Endothelial cell of umbilical vein (primary cell): ENCODE data around the gene ACP2. TPM values are rescaled to one million over a fixed set of nuclear protein-coding genes. Genes with fewer than 3 reads are reported as not detected.

Source experiments
- BruUV-seq: library from RNA; stranded (reverse); fragments of 400-500 nt; replicated peaks from 2 replicates; lab custom pipeline; 2021; lab: Mats Ljungman, UMichigan
- CTCF ChIA-PET: fragments of 300-600, 350-600 bp; sonication (Branson Sonifier 250); formaldehyde crosslinking; loops from one replicate; lab custom pipeline; 2021; ENCODE audit warnings: antibody characterized with exemption, inconsistent platforms; lab: Charles Lee
- POLR2A ChIA-PET: fragments of 300-600, 350-600 bp; sonication (Branson Sonifier 250); formaldehyde crosslinking; loops from one replicate; lab custom pipeline; 2021; ENCODE audit warnings: antibody characterized with exemption, inconsistent platforms; lab: Charles Lee
- DNase-seq: peaks from one replicate; pipeline ENCODE4 v3.0.0-alpha.2; 2011; ENCODE audit warnings: low read depth, low spot score
- FAIRE-seq: peaks from 2 replicates; lab custom pipeline; 2011; peaks lifted over from hg19 to GRCh38; lab: Jason Lieb, UNC
- H2AFZ ChIP-seq: 2 replicates; pipeline ENCODE4 v1.6.0; 2012; ENCODE audit warnings: low read depth, low read length, control low read depth, inconsistent platforms
- H3K27ac ChIP-seq: 2 replicates; pipeline ENCODE4 v1.5.1; 2011; ENCODE audit warnings: low read depth, mild to moderate bottlenecking, control low read depth, low read length, moderate library complexity; ENCODE audit not compliant: insufficient read depth
- H3K27me3 ChIP-seq, 2 experiments: 2 replicates each; pipeline versions ENCODE4 v1.6.0 to v1.6.1; 2011; ENCODE audit warnings: low read length in 2 of 2, mixed read lengths in 1 of 2; ENCODE audit not compliant: control insufficient read depth in 2 of 2, insufficient read depth in 2 of 2
- H3K36me3 ChIP-seq, 2 experiments: 2 replicates in 1 of 2; 3 replicates in 1 of 2; pipeline ENCODE4 v1.5.1; 2011; ENCODE audit warnings: low read length in 2 of 2, mild to moderate bottlenecking in 1 of 2, moderate library complexity in 1 of 2; ENCODE audit not compliant: control insufficient read depth in 2 of 2, insufficient read depth in 2 of 2; ENCODE audit errors: extremely low read depth in 1 of 2
- H3K4me1 ChIP-seq: 3 replicates; pipeline ENCODE4 v1.5.1; 2011; ENCODE audit warnings: mild to moderate bottlenecking, low read length; ENCODE audit not compliant: control insufficient read depth, insufficient read depth; ENCODE audit errors: extremely low read depth
- H3K4me2 ChIP-seq: 2 replicates; pipeline ENCODE4 v1.6.1; 2011; ENCODE audit warnings: low read length, control low read depth, mixed read lengths; ENCODE audit not compliant: insufficient read depth
- H3K4me3 ChIP-seq, 3 experiments: fragments of 200-600 bp in 1 of 3; sonication (generic), shearing (Covaris generic) in 1 of 3; replicated peaks in 1 of 3; 2 replicates each; pipeline ENCODE4 v1.5.1; 2011 to 2016; ENCODE audit warnings: control low read depth in 3 of 3, low read length in 3 of 3, mild to moderate bottlenecking in 2 of 3, inconsistent platforms in 1 of 3, low read depth in 1 of 3, moderate library complexity in 1 of 3; ENCODE audit not compliant: insufficient read depth in 1 of 3
- H3K79me2 ChIP-seq: 2 replicates; pipeline ENCODE4 v1.6.0; 2012; ENCODE audit warnings: low read length, inconsistent platforms; ENCODE audit not compliant: control insufficient read depth, insufficient read depth
- H3K9ac ChIP-seq: replicated peaks from 2 replicates; pipeline ENCODE3; 2011; ENCODE audit warnings: low read length, control low read depth; ENCODE audit not compliant: insufficient read depth; ENCODE audit errors: extremely low read depth
- H3K9me1 ChIP-seq: replicated peaks from 3 replicates; pipeline ENCODE4 v1.6.0; 2011; ENCODE audit warnings: mild to moderate bottlenecking, low read length; ENCODE audit not compliant: control insufficient read depth, insufficient read depth; ENCODE audit errors: extremely low read depth
- H3K9me3 ChIP-seq: replicated peaks from 2 replicates; pipeline ENCODE4 v1.5.1; 2012; ENCODE audit warnings: low read length, inconsistent platforms; ENCODE audit not compliant: control insufficient read depth, insufficient read depth
- H4K20me1 ChIP-seq: replicated peaks from 2 replicates; pipeline ENCODE3; 2011; ENCODE audit warnings: mild to moderate bottlenecking, low read length; ENCODE audit not compliant: control insufficient read depth, insufficient read depth; ENCODE audit errors: extremely low read depth
- CTCF ChIP-seq, 2 donors: IDR thresholded peaks; 1 replicate in 1 of 2; 2 replicates in 1 of 2; pipeline ENCODE4 v1.5.1; 2011; ENCODE audit warnings: low read length in 2 of 2, mild to moderate bottlenecking in 2 of 2, moderate library complexity in 2 of 2, control low read depth in 1 of 2, inconsistent platforms in 1 of 2, low read depth in 1 of 2; ENCODE audit not compliant: insufficient read depth in 1 of 2; ENCODE audit errors: extremely low read depth in 1 of 2
- EZH2 ChIP-seq: IDR thresholded peaks from 2 replicates; pipeline ENCODE4 v1.6.1; 2012; ENCODE audit warnings: borderline replicate concordance, low read depth, mild to moderate bottlenecking, moderate library complexity, low read length, inconsistent platforms; ENCODE audit not compliant: severe bottlenecking
- FOS ChIP-seq: IDR thresholded peaks from 2 replicates; pipeline ENCODE4 v1.6.1; 2011; ENCODE audit warnings: mild to moderate bottlenecking, low read length, moderate library complexity, borderline replicate concordance; ENCODE audit not compliant: insufficient read depth
- MAX ChIP-seq: IDR thresholded peaks from 2 replicates; pipeline ENCODE4 v1.6.1; 2011; ENCODE audit not compliant: insufficient read depth, insufficient read length
- POLR2AphosphoS5 ChIP-seq: IDR thresholded peaks from 2 replicates; pipeline ENCODE4 v1.6.1; 2012; ENCODE audit warnings: low read depth, mild to moderate bottlenecking, control low read depth, low read length, moderate library complexity; ENCODE audit not compliant: insufficient read depth
- dilution Hi-C: fragments of 300-500 bp; cut with MboI; formaldehyde crosslinking; loops from one replicate; pipeline ENCODE4 v1.15.0; 2019; ENCODE audit warnings: low sequenced_read_pairs; ENCODE audit not compliant: extremely low pct_ligation_motif_present
- intact Hi-C: fragments of 100-400 bp; cut with micrococcal nuclease; formaldehyde crosslinking; loops from one replicate; pipeline ENCODE4 v1.10.0; 2022
- polyA plus RNA-seq, 4 experiments: library from polyadenylated mRNA; depleted of rRNA in 3 of 4; stranded (reverse) in 3 of 4; unstranded in 1 of 4; fragments of >200 nt; gene quantifications; 2 replicates each; pipeline versions ENCODE4 v1.2.1 to v1.2.3, GENCODE V29; 2011 to 2012; ENCODE audit warnings: missing spikeins in 1 of 4
- total RNA-seq: library from RNA; stranded (reverse); gene quantifications from 2 replicates; pipeline ENCODE4 v1.2.3, GENCODE V29; 2021

The ACP2 gene
- total and polyA plus RNA-seq, 2 donors (not counting 3 experiments of a cell fraction or from before 2014, with no cell fraction given) = 35.6 to 49.2 TPM

- H3K4me2 ChIP-seq = no peak overlapping the region
- no peak for FAIRE-seq
- intact Hi-C loops = no loop called here
- H4K20me1 ChIP-seq = no peaks in the 10 kb centered on the region
- no peaks in the 10 kb centered on the region for H3K4me1 ChIP-seq
- no peak overlapping the region for H3K9ac ChIP-seq
- CTCF ChIA-PET = interaction anchor here (1.0 to 1.9 kb wide), 4 partner anchors 8 to 20 kb away, joined by 3 to 6 read pairs (median 4); partner anchors contain the start of genes ACP2 and DDB2
- H3K36me3 ChIP-seq = peaks cover 6 to 10% of the 10 kb centered on the region in 2 experiments
- H3K27ac ChIP-seq = no peak overlapping the region
- dilution Hi-C loops = no loop called here
- H3K9me3 ChIP-seq = no peaks in the 10 kb centered on the region
- H3K4me3 ChIP-seq = no peak overlapping the region
- POLR2A ChIA-PET = no interaction called here
- no peak for DNase-seq
- no peaks in the 10 kb centered on the region for H3K27me3 ChIP-seq
- no TSS peak for BruUV-seq
- H3K9me1 ChIP-seq = no peaks in the 10 kb centered on the region
- H3K79me2 ChIP-seq = no peaks in the 10 kb centered on the region
- no peak for TF ChIP-seq FOS
- no peak for TF ChIP-seq POLR2AphosphoS5
- TF ChIP-seq EZH2 = no peak
- no peak for TF ChIP-seq CTCF (IDR thresholded peaks at IDR 0.05; ENCODE audit: extremely low read depth in 1 of 2, insufficient read depth in 1 of 2, low read depth in 1 of 2, low read length in 2 of 2)
- no peak for TF ChIP-seq MAX
- no peak overlapping the region for H2AFZ ChIP-seq
Observed at GRCh38 chr11:47229161-47229560, 19.5 kb downstream of the ACP2 start.
